Nucleus accumbens (tissue), 56 donors: ENCODE results near the gene SPDYE4.

Source experiments
- DNase-seq, 56 donors: peaks; one replicate each; lab custom pipeline; 2025; lab: John Stamatoyannopoulos, UW

Gene SPDYE4

DNA sequence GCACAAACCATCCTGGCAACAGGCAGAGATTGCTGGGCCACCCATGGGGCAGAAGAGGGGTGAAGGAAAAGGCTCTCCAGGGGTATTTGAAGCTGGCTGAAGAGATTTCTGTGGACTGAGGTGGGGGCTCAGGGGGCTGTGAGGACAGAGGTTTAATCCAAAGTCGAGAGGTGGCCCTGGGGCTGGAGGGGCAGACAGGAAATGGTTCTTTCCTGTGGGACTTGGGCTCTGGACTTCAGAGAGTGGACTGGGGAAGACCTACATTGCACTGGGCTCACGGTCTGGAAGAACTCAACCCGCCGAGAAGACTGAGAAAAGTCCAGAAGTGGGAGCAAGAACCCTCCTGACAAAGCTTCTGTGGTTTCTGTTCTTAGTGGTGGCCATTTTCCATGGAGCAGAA is 16.6 kb downstream of the SPDYE4 start:
- DNase-seq, result no peak

DNA sequence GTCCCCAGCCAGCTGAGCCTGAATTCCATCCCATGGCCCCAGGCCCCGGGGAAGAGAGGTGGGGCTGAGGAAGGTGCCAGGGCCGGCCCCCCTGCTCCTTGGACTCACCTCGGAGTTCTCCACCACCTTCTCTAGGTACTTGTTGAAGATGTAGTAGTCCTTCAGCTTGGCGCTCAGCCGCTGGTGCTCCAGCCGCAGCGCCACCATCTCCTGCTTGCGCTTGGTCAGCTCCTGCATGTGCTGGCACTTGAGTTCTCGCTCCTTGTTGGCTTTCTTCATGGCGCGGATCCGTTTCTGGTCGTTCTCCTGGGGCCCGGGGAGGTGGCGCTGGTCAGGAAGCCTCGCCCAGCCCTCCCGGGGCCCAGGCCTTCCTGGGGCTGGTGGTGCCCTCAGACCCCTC is 17.0 kb downstream of the SPDYE4 start:
- DNase-seq, result no peak

- DNase-seq, result no peak
Measured at GRCh38 chr17:8740486-8740885, 17.9 kb downstream of the SPDYE4 start.

DNA sequence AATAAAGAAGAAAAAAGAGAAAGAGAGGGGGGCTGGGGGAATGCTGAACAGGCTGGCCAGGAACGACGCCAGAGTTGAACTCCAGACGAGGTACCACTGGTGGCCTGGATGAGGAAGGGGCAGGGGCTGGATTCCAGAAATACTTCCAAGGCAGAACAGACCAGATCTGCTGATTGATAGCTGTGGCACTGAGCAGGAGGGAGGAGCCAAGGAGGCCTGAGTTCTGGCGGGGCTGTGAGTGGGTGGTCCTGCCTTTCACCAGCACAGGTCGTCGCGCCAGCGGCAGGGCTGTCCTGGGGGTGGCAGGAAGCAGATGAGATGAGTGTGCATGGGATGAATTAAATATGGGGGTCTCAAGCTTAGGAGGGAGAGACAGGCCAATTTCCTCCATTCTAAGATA is 19.2 kb downstream of the SPDYE4 start:
- DNase-seq, result no peak

DNA sequence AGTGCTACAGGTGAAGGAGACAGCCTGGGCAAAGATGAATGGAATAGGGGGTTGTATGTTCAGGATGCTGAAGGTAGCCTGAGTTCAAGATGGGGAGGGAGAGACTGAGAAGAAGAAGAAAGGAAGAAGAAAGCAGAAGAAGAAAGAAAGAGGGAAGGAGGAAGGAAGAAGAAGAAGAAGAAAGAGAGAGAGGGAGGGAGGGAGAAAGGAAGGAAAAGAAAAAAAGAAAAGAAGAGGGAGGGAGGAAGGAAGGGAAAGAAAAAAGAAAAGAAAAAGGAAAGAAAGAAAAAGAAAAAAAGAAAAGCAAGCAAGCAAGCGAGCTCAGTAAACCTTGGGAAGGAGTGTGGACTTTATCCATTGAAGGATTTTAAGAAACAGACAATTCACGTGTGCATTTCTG is 21.6 kb downstream of the SPDYE4 start:
- DNase-seq, result no peak

GRCh38 chr17:8736362-8736761 is 22.0 kb downstream of the SPDYE4 start:
- no peak for DNase-seq

GRCh38 chr17:8735336-8735939 is 22.9 kb downstream of the SPDYE4 start:
- DNase-seq, result no peak

- no peak for DNase-seq
Measured at GRCh38 chr17:8734876-8735275, 23.5 kb downstream of the SPDYE4 start.

- no peak for DNase-seq
Measured at GRCh38 chr17:8732406-8733085, 25.8 kb downstream of the SPDYE4 start.

DNA sequence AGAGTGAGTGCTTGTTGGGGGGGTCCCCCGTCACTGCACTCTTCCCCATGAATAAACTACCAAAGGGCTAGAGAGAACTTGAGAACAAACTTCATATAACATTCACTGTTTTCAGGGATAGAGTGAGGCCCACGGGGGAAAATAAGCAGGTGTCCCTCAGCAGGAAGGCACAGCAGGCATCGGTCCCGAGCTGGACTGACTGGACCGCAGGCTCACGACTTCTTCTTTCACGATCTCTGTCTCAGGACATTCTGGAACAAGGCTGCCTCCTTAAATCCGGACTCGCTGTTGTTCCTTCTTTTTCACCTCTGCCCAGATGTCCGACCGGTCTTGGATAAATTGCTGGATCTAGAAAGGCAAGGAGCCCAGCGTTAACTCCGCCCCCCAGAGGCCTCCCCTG is 28.5 kb downstream of the SPDYE4 start:
- DNase-seq, result no peak

DNA sequence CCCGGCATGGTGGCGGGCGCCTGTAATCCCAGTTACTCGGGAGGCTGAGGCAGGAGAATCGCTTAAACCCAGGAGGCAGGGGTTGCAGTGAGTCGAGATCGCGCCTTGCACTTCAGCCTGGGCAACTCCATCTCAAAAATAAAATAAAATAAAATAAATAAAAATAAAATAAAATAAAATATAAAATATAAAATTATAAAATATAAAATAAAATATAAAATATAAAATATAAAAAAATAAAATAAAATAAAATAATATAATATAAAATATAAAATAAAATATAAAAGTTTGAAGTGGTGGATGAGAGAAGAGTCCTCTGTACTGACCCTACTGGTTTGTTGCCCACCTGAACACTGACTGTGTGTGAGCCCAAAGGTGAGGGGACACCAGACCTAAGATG is 28.9 kb downstream of the SPDYE4 start:
- DNase-seq, result no peak

DNA sequence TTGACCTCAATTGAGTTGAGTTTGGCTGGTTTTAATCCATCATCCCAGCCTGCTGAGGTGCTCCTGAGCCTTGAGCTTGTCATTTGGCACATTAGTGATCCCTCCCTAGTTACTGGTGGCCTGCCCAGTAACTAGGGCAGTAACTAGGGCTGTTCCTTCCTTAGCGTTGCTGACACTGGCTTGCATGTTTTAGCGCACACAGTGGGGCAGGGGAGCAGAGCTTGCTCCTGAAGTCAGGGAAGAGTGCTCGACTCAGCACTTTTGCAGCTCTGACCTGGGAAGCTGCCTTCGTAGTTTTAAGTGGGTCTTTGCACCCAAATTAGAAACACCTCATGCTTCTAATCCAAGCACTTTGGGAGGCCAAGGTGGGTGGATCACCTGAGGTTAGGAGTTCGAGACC is 29.4 kb downstream of the SPDYE4 start:
- DNase-seq, result no peak

GRCh38 chr17:8728251-8728938 is 30.0 kb downstream of the SPDYE4 start:
- DNase-seq, result no peak

DNA sequence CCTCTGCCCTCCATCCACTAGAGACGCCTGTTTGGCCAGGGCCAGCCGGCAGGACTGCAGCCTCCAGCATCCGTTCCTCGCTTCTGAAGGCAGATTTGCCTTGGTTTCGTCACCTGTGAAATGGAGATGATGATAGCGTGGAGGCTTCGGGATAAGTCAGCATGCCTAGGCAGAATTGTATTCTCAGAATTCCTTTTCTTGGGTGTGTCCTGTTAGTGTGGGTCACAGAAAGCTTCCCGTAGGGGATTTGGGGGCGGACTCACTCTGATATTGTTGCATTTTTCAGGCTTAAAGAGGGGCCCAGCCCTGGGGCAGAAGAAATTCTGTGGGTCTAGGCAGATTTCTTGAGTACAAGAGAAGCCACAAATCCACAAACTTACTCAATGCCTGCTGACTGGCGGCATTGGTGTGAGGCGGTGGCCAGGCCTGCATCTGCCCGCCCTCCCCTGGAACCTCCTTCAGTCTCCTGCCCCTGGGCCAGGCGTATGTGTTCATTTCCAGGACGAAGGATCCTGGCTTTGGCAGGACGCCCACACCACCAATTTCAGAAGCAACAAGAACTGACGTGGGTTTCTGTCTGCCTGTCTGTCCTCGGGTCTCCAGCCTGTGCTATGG is 31.3 kb downstream of the SPDYE4 start:
- no peak for DNase-seq

- no peak for DNase-seq
Measured at GRCh38 chr17:8725881-8726876, 32.2 kb downstream of the SPDYE4 start.

DNA sequence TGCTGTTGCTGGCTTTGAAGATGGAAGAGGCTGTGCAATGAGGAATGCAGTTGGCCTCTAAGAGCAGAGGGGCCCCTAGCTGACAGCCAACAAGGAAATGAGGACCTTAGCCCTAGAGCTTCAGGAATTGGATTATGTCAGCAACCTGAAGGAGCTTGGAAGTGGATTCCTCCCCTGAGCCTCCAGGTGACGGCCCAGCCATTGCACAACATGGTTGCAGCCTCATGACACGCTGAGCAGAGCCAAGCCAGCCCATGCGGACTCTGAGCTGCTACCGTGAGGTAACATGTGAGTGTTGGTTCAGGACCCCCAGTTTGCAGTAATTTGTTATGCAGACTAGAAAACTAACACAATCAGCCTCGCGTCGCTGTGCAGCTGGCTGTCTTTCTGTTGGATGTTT is 33.9 kb downstream of the SPDYE4 start:
- no peak for DNase-seq

GRCh38 chr17:8720596-8720995 is 37.8 kb downstream of the SPDYE4 start:
- no peak for DNase-seq

GRCh38 chr17:8719291-8720246 is 38.8 kb downstream of the SPDYE4 start:
- DNase-seq, result no peak

- DNase-seq, result no peak
Measured at GRCh38 chr17:8718001-8718563, 40.3 kb downstream of the SPDYE4 start.
